Lower lobe of right lung (tissue), 2 donors: ENCODE measurements around the gene UQCR11. TPM values are rescaled to one million over a fixed set of nuclear protein-coding genes. Genes with fewer than 3 reads are reported as not detected.

Source experiments
- ATAC-seq, 2 donors: fragments of 200-7000 bp; cut with Tn5 transposase; one replicate each; pipeline ENCODE4 v1.9.1; 2020 to 2022; ENCODE audit warnings: mild to moderate bottlenecking in 2 of 2, moderate library complexity in 2 of 2
- DNase-seq: peaks from one replicate; pipeline ENCODE4 v3.0.0-alpha.2; 2020
- H3K27ac ChIP-seq: fragments of 200-600 bp; one replicate; pipeline ENCODE4 v1.8.0; 2022
- H3K27me3 ChIP-seq: fragments of 200-600 bp; one replicate; pipeline ENCODE4 v1.8.0; 2022; ENCODE audit warnings: low read depth
- H3K36me3 ChIP-seq: fragments of 200-600 bp; one replicate; pipeline ENCODE4 v1.8.0; 2022; ENCODE audit warnings: mild to moderate bottlenecking
- H3K4me1 ChIP-seq: fragments of 200-600 bp; one replicate; pipeline ENCODE4 v1.8.0; 2022
- H3K4me3 ChIP-seq: fragments of 200-600 bp; one replicate; pipeline ENCODE4 v1.8.0; 2022; ENCODE audit warnings: mild to moderate bottlenecking
- H3K9me3 ChIP-seq: fragments of 200-600 bp; one replicate; pipeline ENCODE4 v1.8.0; 2022
- intact Hi-C: fragments of 100-400 bp; cut with DNase I; formaldehyde crosslinking; loops from one replicate; pipeline ENCODE4 v1.11.0; 2022
- total RNA-seq: library from RNA; stranded (reverse); fragmentation: NEBNext Ultra II Directional; extraction: Animal tissue kit (Norgen Biotek cat#: 25700); gene quantifications from one replicate; pipeline ENCODE4 v1.2.1, GENCODE V29; 2021
- TF ChIP-seq, protein P1 (sequence below): fragments of 200-600 bp; IDR thresholded peaks from one replicate; pipeline ENCODE4 v1.8.0; 2022; ENCODE audit warnings: antibody characterized with exemption, mild to moderate bottlenecking
- donor health status: DM: no; HTN: yes; CAD: no; lungs with severe emphysema.

Gene UQCR11
- total RNA-seq, 1 donor from 2014 or later, result 164 TPM

DNA sequence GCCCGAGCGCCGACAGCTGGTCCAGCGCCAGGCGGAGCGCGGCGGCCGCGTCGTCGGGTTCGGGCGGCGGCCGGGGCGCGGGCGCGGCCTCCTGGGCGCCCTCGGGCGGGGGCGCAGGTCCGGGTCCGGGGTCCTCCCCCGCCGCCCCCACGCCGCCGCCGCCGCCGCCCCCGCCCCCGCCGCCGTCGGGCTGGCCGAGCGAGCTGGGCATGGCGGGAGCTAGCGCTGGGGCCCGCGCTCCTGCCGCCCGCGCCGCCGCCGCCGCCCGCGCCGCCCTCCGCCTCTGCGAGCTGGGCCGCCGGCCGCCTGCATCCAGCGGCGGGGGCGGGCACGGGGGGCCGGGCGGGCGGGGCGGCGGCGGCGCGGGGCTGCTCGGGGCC lies 37.4 kb downstream of the UQCR11 start:
- no peaks in the 10 kb centered on the region for H3K27me3 ChIP-seq
- H3K4me3 ChIP-seq, result no peak overlapping the region
- no peaks in the 10 kb centered on the region for H3K9me3 ChIP-seq
- no peak for ATAC-seq
- TF ChIP-seq, protein P1, sequence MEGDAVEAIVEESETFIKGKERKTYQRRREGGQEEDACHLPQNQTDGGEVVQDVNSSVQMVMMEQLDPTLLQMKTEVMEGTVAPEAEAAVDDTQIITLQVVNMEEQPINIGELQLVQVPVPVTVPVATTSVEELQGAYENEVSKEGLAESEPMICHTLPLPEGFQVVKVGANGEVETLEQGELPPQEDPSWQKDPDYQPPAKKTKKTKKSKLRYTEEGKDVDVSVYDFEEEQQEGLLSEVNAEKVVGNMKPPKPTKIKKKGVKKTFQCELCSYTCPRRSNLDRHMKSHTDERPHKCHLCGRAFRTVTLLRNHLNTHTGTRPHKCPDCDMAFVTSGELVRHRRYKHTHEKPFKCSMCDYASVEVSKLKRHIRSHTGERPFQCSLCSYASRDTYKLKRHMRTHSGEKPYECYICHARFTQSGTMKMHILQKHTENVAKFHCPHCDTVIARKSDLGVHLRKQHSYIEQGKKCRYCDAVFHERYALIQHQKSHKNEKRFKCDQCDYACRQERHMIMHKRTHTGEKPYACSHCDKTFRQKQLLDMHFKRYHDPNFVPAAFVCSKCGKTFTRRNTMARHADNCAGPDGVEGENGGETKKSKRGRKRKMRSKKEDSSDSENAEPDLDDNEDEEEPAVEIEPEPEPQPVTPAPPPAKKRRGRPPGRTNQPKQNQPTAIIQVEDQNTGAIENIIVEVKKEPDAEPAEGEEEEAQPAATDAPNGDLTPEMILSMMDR, result no peak
- H3K27ac ChIP-seq, result no peak overlapping the region
- no peak for DNase-seq
- peaks cover 14% of the 10 kb centered on the region for H3K4me1 ChIP-seq
- intact Hi-C loops, result no loop called here
- H3K36me3 ChIP-seq, result no peaks in the 10 kb centered on the region

DNA sequence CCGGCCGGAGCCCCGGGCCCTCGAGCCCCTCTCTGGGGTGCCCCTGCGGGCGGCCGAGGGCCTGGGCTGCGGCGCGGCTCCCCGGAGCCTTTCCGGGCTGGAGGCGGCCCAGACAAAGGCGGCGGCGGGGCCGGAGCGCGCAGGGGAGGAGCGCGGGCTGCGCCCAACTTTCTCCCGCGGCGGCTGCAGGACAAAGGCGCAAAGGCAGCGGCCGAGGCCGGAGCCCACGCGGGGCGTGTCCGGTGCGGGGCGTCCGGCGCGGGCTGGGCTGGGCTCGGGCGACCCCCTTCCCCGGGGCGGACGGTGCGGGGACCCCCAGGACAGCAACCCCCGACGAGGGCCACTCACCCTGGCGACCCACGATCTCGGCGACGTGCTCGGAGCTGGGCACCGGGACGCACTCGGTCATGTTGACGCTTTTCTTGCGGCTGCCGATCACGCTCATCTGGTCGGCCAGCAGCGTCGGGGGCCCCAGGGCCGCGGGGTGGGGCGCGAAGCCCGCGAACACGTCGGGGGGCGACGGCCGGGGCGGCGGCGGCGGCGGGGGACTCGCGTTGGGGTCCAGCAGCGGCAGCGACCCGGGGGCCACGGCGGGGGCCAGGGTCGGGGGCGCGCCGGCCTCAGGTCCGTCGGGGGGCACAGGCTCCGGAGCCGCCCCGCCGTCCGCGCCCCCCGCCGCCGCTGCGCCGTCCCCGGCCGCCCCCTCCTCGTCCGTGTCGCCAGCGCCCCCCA lies 38.0 kb downstream of the UQCR11 start:
- TF ChIP-seq, protein P1, result no peak
- Histone ChIP-seq H3K27ac (peak overlapping the region; percentile 82), H3K4me3 (peak overlapping the region; percentile 73), H3K4me1 (peaks cover 14% of the 10 kb centered on the region), H3K27me3 (no peaks in the 10 kb centered on the region), H3K9me3 (no peaks in the 10 kb centered on the region), H3K36me3 (no peaks in the 10 kb centered on the region)
- ATAC-seq (peak in 1 of 2 donors; percentile 22), DNase-seq (no peak)
- intact Hi-C loops, result no loop called here

DNA sequence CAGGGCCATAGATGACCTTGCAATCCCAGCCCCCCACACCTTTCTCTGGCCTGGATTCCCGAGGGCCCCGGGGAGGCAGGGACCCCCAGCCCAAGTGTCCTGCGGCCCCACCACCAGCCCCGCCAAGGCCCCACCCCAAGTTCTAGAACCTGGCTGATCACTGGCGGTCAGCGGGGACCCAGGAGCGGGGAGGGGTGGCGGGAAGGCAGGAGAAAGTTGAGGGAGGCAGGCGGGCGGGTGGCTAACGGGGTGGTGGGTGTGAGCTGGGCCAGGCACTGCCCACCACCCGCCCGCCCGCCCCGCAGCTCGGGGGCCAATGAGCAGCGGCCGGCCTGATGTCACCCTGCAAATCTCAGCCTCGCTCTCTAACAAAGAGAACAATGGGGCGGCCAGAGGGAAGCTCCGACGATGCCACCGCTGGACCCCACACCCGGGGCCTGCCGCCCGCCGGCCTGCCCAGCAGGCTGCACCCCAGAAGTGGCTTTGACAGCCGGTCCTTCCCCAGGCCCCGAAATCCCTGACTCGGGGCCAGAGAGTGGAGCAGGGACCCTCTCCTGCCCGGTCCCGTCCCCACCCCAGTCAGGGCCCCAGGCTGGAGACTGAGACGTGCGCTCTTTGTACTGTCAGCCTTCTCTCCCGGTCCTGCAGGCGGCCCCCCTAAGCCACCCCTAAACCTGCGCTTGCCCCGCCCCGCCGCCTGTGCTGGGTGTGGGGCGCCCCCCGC lies 38.7 kb downstream of the UQCR11 start:
- H3K36me3 ChIP-seq, result no peaks in the 10 kb centered on the region
- DNase-seq (peak; percentile 76), ATAC-seq (peak; percentile 84 to 91)
- peaks cover 14% of the 10 kb centered on the region for H3K4me1 ChIP-seq
- TF ChIP-seq, protein P1, result no peak
- H3K27ac ChIP-seq, result peak overlapping the region; percentile 82
- no peaks in the 10 kb centered on the region for H3K9me3 ChIP-seq
- H3K4me3 ChIP-seq, result peak overlapping the region; percentile 73
- H3K27me3 ChIP-seq, result no peaks in the 10 kb centered on the region
- intact Hi-C loops, result no loop called here

DNA sequence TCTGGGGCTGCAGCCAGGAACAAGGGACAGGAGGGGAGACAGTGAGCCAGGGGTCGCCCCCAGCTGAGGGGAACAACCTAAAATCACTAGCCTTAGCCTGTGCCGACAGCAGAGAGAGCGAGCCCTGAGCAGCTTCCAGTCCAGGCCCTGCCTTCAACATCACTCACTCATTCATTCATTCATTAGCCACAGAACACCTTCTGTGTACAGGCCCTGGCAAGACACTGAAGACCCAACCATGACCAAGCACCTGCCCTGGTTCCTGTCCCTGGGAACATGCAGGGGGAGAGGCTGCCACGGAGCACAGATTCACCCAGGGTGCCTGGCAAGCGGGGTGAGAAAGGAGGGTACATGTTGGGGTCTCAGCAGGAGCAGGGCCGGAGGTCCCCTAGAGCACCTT lies 42.0 kb downstream of the UQCR11 start:
- Histone ChIP-seq H3K27ac (no peak overlapping the region), H3K4me1 (peaks cover 10% of the 10 kb centered on the region), H3K9me3 (no peaks in the 10 kb centered on the region), H3K4me3 (no peak overlapping the region), H3K36me3 (no peaks in the 10 kb centered on the region), H3K27me3 (no peaks in the 10 kb centered on the region)
- ATAC-seq (no peak), DNase-seq (no peak)
- TF ChIP-seq, protein P1, result no peak
- intact Hi-C loops, result no loop called here

DNA sequence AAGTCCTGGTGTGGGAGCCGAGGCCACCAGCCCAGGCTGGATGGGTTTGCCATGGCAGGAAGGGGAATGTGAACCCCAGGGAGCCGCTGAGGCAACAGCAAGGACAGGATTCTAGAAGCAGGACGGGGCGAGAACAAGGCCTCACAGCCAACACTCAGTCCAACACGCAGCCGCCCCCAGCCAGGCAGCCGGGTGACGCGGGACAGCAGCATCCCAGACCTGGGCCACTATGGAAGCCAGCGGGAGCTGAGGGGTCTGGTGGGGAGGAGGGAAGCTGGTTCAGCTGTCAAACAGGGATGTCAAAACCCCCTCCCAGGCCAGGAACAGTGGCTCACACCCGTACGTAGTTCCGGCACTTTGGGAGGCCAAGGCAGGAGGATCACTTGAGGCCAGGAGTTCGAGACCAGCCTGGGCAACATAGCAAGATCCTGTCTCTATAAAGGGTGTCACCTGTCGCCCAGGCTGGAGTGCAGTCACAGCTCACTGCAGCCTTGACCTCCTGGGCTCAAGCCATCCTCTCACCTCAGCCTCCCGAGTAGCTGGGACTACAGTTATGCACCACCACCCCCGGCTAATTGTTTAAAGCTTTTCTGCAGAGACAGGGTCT lies 43.9 kb downstream of the UQCR11 start:
- TF ChIP-seq, protein P1, result no peak
- no peaks in the 10 kb centered on the region for H3K27me3 ChIP-seq
- no peaks in the 10 kb centered on the region for H3K36me3 ChIP-seq
- DNase-seq (no peak), ATAC-seq (no peak)
- intact Hi-C loops, result no loop called here
- no peak overlapping the region for H3K4me3 ChIP-seq
- no peak overlapping the region for H3K27ac ChIP-seq
- peaks cover 10% of the 10 kb centered on the region for H3K4me1 ChIP-seq
- no peaks in the 10 kb centered on the region for H3K9me3 ChIP-seq
